Activated CD4-positive, alpha-beta T cell treated with anti-CD3 and anti-CD28 coated beads for 4 hours (primary cell): Measurements from ENCODE around the gene FRMD4A.
"Not testable (repeated sequence)": the region's sequence is repeated elsewhere in the genome, so short reads cannot be mapped to it uniquely, and the experiment has no call there.

Source experiments
- DNase-seq, 2 donors: peaks; one replicate each; pipeline ENCODE4 v3.0.0-alpha.2; 2020

The FRMD4A gene

GRCh38 chr10:14042051-14042450 lies 288.7 kb downstream of the FRMD4A start:
- not testable (repeated sequence) for DNase-seq

DNA sequence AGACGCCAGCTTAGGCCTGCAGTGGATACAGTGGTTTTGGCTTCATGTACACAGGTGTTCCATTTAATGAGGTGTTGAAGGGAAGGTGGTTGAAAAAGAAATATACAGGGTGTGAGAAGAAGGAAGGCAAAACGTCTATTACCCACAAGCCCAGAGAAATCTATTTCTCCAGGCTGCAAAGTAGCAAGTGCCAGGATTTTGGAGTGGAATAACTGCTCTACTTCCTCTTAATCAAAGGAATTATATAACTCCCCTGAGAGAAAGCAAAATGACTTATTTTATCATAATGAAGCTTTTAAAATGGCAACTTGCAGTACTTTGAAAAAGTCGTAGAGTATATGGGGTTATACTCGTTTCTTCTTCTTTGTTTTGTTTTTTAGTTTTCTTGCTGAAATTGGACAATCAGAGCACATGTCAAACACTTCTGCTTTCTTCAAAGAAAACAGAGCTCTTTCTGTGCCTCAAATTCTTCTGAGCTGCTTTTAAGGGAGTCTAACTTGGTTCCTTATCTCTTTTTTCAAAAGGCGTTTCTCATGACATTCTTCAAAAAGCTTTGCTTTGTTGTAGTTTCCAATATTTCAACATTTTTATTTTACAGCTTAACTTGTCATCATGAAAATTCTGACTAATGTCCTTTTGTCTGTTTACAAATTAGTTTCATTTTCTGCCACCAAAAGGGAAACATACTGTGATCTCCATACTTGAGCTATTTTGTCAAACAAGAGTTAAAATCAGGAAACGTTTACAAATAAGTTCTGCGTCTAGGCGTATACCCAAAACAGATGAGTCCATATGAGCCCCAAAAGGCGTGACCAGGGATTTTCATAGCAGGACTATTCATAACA lies 289.7 kb downstream of the FRMD4A start:
- DNase-seq = no peak

- DNase-seq = no peak
Observed at GRCh38 chr10:14039968-14040668, 290.6 kb downstream of the FRMD4A start.

- DNase-seq = no peak
Observed at GRCh38 chr10:14036233-14036632, 294.5 kb downstream of the FRMD4A start.

DNA sequence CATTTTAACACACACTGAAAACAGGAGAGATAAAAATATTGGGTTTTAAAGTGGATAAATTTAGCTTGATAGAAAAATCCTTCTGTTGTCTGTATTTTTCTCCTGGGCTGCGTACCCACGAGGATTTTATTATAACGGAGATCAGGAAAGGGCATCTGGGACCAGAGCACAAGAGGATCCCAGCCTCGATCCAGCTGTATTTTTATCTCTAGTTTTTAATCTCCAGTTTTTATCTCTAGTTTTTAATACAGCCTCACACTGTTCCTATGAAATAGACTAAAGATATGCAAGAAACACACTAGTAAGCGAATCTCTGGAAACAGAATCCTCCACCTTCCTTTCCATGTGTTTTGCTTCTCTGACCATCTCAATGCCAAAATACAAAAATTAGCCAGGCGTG lies 295.2 kb downstream of the FRMD4A start:
- DNase-seq = no peak

DNA sequence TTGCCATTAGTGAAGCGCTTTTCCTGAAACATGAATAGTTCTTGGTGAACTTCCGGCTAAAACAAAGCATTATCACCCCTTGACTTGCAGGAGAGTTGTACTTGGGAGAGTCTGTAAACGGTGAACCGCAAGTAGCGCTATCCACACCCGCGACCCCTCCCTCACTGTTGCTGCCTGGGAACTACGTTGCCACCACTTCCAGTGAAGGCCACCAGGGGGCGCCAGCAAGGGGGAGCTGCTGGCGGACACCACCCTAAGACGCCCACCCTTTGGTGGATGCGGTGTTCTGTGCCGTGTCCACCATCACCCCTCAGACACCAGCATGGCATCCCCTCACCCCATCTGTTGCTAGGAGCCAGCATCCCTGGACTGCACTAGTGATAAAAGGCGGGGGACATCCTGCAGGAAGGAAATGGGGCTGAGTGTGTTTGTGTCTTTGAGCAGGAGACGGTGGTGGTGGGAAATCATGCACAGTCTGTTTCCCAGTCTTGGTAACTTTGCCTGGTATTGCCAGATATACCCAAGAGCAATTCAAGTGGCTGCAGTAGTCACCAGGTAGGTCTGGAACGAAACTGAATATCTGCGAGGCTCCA lies 298.2 kb downstream of the FRMD4A start:
- DNase-seq = peak in 1 of 2 donors; percentile 43

DNA sequence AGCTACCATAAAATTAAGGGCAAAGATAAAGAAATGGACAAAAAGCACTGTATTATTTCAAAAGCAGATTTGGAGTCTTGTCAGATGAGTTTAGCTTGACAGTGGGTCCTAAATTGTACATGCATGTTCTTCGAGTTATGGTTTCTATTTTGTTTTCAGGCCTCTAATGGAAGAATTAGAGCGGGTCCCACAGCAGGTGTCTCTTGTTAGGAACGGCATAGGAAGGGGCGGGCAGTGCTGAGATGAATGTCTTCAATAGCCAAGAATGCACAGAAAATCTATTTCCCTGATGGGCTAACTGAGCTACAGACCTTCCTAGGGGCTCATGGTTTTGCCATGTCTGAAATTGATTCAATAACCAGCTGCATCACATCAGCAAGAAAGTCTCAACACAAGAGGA lies 304.4 kb downstream of the FRMD4A start:
- DNase-seq = no peak

DNA sequence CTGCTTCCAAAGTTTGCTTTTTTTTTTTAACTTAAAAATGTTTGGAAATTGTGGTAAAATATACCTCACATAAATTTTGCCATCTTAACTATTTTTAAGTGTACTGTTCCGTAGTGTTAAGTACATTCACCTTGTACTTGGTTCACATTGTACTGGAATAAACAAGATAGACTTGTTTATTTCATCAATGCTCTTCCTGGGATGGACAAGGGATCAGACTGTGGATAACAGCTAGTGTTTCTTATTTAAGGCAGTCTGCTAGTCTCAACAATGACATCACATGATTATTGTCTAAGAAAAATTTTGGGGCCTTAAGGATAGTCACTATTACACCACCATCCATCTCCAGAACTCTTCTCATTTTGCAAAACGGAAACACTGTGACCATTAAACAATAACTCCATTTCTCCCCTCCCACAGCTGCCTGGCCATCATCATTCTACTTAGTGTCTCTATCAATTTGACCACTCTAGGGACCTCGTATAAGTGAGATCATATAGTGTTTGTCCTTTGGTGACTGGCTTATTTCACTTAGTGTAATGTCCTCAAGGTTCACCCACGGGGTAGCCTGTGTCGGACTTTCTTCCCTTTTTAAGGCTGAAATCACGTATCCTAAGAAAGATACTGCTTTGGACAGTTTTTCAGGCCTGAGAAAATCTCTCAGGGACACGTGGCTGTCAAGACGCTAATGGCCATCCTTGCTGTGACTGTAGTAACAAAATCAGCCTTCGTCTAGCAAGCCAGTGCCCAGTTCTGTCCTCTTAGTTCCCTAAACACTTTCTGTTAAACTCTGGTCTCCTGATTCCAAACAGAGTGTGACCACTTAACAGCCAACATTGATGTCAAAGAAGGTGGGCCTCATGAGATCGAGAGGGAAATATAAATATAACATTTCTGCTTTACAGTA lies 305.2 kb downstream of the FRMD4A start:
- no peak for DNase-seq

GRCh38 chr10:14024329-14025202 lies 306.2 kb downstream of the FRMD4A start:
- no peak for DNase-seq

- no peak for DNase-seq
Observed at GRCh38 chr10:14023673-14024328, 306.9 kb downstream of the FRMD4A start.

- DNase-seq = no peak
Observed at GRCh38 chr10:14022954-14023672, 307.6 kb downstream of the FRMD4A start.

DNA sequence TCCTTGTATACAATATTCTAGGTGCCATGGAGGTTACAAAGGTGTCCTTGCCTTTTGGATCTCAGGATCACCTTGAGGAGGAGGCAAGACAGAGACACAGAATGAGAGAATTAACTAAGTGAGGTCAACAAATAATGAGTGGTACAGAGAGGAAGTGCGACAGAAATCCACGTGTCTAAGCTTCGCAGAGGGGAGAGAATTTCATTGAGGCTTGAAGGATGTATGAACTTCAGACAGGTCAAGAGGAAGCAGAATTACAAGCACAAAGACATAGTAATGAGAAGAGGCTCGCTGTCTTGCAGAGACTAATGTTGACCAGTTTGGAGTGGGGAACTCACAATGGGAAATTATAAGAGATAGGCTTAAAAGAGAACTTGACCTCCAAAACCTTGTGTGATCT lies 308.7 kb downstream of the FRMD4A start:
- no peak for DNase-seq

DNA sequence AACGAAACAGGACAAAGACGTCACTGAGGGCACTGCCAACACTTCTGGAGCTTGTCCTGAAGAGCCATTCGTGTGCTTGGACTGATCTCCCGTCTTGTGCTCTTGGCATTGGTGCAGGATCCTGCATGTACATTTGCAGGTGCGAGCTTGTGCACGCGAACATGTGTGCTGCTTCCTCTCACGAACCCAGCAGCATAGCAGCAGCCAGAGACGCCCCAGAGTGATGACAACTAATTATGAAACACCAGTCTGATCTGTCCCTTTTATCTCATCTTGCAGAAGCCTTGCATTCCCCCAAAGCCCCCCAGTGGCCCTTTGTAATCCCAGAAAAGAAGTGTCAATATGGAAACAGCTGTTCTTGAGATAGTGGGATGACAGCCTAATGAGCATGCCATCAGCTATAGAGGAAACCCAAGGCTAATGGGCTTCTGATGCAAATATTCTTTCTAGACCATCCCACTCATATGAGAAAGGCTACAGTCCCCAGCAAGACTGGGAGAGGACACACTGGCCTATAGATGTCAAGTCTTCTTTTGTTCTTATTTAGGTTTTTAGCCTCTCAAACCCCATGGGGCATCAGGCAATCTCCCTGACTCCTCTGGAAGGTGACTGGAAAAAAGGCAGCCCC lies 310.6 kb downstream of the FRMD4A start:
- no peak for DNase-seq

DNA sequence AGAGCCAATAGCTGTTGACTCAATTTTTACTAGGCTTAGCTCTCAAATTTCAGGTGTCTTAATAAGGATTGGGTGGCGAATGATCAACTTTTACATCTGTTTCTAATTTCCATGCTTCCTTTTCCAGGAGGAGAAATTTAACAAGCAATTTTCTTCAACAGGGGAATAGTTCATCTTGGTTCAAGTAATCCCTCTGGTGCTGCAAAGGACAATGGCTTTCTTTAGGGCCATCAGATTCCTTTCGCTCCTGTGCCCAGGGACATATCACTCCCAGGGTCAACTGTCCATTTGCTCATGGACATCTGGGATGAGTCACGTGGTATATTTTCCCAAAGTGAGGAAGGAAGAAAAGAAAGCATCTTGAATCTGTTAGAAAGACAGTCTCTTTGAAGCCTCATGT lies 313.3 kb downstream of the FRMD4A start:
- no peak for DNase-seq

GRCh38 chr10:14016931-14017333 lies 313.8 kb downstream of the FRMD4A start:
- DNase-seq = no peak

DNA sequence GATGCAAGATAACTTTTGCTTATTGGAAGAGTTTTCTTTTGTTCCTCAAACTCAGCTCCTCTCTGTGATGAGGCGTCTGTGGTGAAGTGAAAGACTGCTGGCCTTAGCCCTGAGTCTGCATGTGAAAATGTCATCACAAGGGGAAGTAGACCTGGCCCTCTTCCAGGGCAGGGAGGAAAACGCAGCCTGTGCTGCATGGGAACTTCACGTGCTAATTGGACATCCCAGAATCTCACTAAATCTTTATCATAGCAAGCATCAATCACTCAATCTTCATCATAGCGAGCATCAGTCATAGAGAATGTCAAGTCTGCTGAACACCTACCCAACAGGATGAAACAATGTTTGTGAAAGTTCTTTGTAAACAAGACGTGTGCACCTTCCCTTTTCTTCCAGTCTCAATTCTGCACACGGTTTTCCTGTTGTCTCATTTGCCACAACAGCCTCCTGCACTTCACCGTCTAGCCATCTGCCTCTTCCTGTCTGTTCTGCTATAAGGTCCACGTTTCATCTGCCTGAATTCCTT lies 314.6 kb downstream of the FRMD4A start:
- no peak for DNase-seq

GRCh38 chr10:14014423-14014822 lies 316.3 kb downstream of the FRMD4A start:
- DNase-seq = no peak

GRCh38 chr10:14010769-14011574 lies 319.8 kb downstream of the FRMD4A start:
- no peak for DNase-seq

DNA sequence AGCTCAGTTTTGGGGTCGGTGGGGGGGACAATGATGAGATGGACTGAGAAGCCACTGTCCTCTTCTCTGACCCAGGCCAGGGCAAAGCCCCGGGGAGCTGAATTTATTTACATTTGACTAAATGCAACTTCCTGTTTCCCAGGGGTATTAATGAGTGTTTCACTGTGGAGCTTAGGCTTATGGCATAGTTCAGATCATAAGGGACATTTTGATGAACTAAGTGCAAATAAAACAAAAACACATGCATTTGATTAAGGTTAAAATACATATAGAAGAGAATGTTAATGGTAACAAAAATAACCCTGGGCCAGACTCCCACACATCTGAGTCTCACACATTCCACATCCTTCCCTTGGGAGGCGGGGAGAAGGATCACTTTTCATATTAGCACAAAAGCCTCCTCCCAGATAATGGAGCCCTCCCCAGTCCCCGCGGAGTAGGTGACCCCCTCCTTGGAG lies 320.6 kb downstream of the FRMD4A start:
- no peak for DNase-seq
